GM18507 (cell line): Measurements from ENCODE around the gene PKLR.

Experiments used
- DNase-seq: peaks from one replicate; pipeline ENCODE4 v3.0.0; 2011; ENCODE audit warnings: low read depth; ENCODE audit not compliant: insufficient read length; ENCODE audit errors: extremely low spot score
- FAIRE-seq: peaks from 2 replicates; lab custom pipeline; 2011; peaks lifted over from hg19 to GRCh38; lab: Jason Lieb, UNC

PKLR gene

GRCh38 chr1:155320252-155320651 is 19.0 kb upstream of the PKLR start:
- FAIRE-seq (no peak), DNase-seq (no peak)

DNA sequence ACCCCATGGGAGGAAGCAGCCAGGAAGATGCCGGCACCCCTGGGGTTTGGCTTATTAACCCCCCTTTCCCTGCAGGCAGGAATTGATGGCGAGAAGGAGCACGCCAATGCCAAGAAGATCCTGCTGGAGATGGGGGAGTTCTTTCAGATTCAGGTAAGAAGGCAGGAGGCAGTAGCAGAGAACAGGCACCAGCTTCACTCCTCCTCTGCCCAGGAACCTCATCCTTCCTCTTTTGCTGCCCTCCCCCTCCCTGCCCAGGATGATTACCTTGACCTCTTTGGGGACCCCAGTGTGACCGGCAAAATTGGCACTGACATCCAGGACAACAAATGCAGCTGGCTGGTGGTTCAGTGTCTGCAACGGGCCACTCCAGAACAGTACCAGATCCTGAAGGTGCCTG is 18.3 kb upstream of the PKLR start:
- DNase-seq (no peak), FAIRE-seq (no peak)

GRCh38 chr1:155318082-155318481 is 16.8 kb upstream of the PKLR start:
- FAIRE-seq = no peak

GRCh38 chr1:155316922-155317321 is 15.7 kb upstream of the PKLR start:
- no peak for DNase-seq
- FAIRE-seq = no peak

More at GRCh38 chr1:155318082-155318481, 16.8 kb upstream of the PKLR start:
- DNase-seq = no peak

- FAIRE-seq = no peak
Observed at GRCh38 chr1:155313261-155313660, 12.0 kb upstream of the PKLR start.

GRCh38 chr1:155309423-155310021 is 8.3 kb upstream of the PKLR start:
- DNase-seq (no peak), FAIRE-seq (no peak)

More at GRCh38 chr1:155313261-155313660, 12.0 kb upstream of the PKLR start:
- no peak for DNase-seq

- FAIRE-seq = peak; percentile 98
- DNase-seq = peak; percentile 92
Observed at GRCh38 chr1:155308493-155309422, 7.5 kb upstream of the PKLR start, which contains the start of gene FDPS. TSS of gene FDPS (plus strand) at chr1:155308866. CDS start at chr1:155309790, 924 bp downstream.

DNA sequence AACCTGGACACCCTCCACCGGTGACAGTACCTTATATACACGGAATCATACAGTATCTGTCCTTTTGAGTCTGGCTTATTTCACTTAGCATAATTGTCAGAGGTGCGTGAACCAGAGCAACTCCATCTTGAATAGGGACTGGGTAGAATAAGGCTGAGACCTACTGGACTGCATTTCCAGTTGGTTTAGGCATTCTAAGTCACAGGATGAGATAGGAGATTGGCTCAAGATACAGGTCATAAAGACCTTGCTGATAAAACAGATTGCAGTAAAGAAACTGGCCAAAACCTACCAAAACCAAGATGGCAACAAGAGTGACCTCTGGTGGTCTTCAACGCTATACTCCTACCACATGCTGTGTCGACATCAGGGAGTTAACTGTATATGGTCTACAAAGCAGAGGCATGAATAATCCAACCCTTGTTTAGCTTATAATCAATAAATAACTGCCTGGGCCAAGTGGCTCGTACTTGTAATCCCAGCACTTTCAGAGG is 6.1 kb upstream of the PKLR start:
- no peak for DNase-seq
- FAIRE-seq = no peak

- DNase-seq (no peak), FAIRE-seq (no peak)
Observed at GRCh38 chr1:155305881-155306391, 4.7 kb upstream of the PKLR start.

- FAIRE-seq = peak; percentile 88
- DNase-seq = peak; percentile 42
Observed at GRCh38 chr1:155304558-155305063, 3.4 kb upstream of the PKLR start.

- FAIRE-seq = no peak
- no peak for DNase-seq
Observed at GRCh38 chr1:155300553-155301329, 497 bp downstream of the PKLR start.

- FAIRE-seq (no peak), DNase-seq (no peak)
Observed at GRCh38 chr1:155300024-155300423, 1.2 kb downstream of the PKLR start.

- FAIRE-seq (peak; percentile 12), DNase-seq (no peak)
Observed at GRCh38 chr1:155297384-155297783, 3.9 kb downstream of the PKLR start.

- DNase-seq = no peak
- FAIRE-seq = no peak
Observed at GRCh38 chr1:155296661-155297060, 4.6 kb downstream of the PKLR start.

DNA sequence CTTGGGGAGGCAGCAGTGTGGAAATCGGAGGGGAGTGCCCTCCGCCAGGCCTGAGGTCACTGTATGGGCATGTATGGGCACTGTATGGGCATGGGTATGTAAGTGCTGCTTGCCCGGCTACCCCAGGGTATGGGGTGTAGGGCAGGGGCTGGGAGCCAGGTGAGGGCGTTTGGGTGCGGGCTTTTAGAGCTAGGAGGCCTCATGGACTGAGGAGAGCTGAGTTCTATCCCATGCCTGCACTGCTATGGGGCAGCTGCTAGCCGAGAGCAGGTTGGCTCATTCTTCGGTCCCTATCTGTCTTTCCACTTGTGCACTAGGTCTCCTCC is 5.3 kb downstream of the PKLR start:
- FAIRE-seq = no peak
- no peak for DNase-seq

DNA sequence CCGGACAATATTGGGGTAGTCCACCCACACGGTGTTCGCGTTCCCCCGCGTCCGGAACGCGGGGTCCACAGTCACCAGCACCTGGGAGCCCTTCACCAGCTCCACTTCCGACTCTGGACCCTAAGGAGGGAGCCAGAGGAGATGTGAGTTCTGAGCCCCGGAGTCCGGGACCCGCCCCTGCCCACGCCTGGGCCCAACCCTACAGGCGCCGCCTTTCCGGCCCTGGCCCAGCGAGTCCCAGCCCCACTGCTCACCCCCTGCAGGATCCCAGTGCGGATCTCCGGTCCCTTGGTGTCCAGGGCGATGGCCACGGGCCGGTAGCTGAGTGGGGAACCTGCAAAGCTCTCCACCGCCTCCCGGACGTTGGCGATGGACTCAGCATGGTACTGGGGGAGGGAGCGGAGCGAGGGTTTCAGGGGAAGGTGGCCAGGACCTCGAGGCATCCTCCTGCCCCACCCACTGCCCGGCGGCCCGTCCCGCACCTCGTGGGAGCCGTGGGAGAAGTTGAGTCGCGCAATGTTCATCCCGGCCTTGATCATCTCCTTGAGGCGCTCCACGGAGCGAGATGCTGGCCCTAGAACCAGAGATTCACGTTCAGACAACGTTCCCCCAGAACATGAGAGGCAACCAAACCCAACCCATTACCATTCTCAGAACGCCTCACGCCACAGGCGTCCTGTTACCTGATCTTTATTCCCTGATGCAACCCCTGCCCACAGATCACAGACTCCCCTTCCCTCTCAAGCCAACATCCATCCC is 5.9 kb downstream of the PKLR start:
- FAIRE-seq = no peak
- no peak for DNase-seq

DNA sequence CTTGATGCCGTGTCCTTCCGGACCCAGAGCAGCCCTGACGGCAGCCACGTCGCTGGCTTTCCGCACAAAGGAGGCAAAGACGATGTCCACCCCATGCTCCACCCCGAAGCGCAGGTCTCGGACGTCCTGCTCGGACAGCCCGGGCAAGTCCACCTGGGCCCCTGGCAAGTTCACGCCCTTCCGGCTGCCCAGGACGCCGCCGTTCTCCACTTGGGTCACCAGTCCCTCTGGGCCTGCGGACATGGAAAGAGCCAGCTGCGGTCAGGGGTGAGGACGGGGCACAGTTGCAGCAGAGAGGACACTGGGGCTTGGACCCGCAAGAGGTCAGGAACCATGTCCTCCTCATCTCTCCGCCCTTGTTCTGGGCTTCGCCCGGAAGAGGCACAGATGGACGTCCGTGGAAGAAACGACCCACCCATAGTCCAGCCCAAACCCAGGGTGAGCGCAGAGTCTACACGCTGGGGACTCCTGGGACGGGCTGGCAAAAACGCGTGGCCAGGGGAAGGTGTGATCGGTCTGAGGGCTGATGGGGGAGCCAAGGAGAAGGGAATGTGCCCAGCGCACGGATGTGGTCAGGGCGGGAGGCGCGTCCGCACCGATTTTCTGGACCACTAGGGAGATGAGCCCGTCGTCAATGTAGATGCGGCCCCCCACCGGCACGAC is 6.6 kb downstream of the PKLR start:
- DNase-seq = no peak
- FAIRE-seq = no peak

DNA sequence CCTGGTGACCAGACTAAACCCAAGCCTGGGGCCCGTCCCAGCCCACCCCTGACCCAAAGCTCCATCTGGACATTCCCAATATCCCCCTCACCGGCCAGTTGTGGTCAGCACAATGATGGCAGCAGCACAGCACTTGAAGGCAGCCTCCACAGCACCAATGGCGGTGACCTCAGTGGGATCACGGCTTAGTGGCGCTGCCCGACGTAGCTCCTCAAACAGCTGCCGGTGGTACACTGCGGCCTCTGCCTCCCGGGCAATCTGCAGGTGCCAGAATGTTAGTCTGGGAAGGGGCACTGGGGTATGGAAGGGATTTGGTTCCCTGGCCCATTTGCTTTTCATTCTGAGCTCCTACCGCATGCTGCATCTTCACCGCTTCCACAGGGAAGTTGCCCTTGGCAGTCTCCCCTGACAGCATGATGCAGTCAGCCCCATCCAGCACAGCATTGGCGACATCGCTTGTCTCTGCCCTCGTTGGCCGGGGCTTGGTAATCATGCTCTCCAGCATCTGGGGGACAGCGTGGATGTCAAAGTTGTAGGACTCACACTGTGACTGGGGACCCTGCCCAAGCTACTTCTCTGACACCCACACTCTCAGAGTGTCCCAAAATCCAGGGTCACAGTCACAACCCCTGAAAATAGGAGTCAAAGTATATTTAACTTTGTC is 8.0 kb downstream of the PKLR start:
- FAIRE-seq = no peak

More for the DNA sequence above, 8.0 kb downstream of the PKLR start:
- DNase-seq = no peak
